Suprapubic skin (tissue), 3 donors: ENCODE results near the gene SH2D6.

Experiments used
- POLR2AphosphoS5 ChIP-seq, 3 donors: sonication (generic); formaldehyde crosslinking; IDR thresholded peaks; one replicate each; pipeline ENCODE4 v1.6.1; 2017; ENCODE audit warnings: antibody characterized with exemption in 3 of 3
- TF ChIP-seq, protein P1 (sequence below), 2 donors: fragments of 200-600 bp in 1 of 2; fragments of 450-650 bp in 1 of 2; sonication (generic) in 1 of 2; IDR thresholded peaks; one replicate each; pipeline ENCODE4 v1.5.1; 2016 to 2019; ENCODE audit warnings: antibody characterized with exemption in 2 of 2, mild to moderate bottlenecking in 1 of 2, moderate library complexity in 1 of 2

- TF ChIP-seq, protein P1, sequence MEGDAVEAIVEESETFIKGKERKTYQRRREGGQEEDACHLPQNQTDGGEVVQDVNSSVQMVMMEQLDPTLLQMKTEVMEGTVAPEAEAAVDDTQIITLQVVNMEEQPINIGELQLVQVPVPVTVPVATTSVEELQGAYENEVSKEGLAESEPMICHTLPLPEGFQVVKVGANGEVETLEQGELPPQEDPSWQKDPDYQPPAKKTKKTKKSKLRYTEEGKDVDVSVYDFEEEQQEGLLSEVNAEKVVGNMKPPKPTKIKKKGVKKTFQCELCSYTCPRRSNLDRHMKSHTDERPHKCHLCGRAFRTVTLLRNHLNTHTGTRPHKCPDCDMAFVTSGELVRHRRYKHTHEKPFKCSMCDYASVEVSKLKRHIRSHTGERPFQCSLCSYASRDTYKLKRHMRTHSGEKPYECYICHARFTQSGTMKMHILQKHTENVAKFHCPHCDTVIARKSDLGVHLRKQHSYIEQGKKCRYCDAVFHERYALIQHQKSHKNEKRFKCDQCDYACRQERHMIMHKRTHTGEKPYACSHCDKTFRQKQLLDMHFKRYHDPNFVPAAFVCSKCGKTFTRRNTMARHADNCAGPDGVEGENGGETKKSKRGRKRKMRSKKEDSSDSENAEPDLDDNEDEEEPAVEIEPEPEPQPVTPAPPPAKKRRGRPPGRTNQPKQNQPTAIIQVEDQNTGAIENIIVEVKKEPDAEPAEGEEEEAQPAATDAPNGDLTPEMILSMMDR (IDR thresholded peaks at IDR 0.05): no peak
- TF ChIP-seq POLR2AphosphoS5 (IDR thresholded peaks at IDR 0.05): no peak
These were observed 38.5 kb upstream of the SH2D6 start for GRCh38 chr2:85380048-85380447.
